Thyroid gland (tissue), 4 donors: Measurements from ENCODE around the gene BMP6. TPM values are rescaled to one million over a fixed set of nuclear protein-coding genes. Genes with fewer than 3 reads are reported as not detected.
A peak's percentile ranks its signal among the peaks of the same experiment; 100 is the strongest.

Source experiments
- DNase-seq, 2 donors: peaks; one replicate each; pipeline ENCODE4 v3.0.0-alpha.2; 2019
- H3K27ac ChIP-seq, 3 donors: fragments of 200-600 bp; sonication (generic); 1 replicate in 2 of 3; 2 replicates in 1 of 3; pipeline ENCODE4 v1.5.1; 2016 to 2019; ENCODE audit warnings: mild to moderate bottlenecking in 1 of 3, moderate library complexity in 1 of 3
- H3K27me3 ChIP-seq: fragments of 200-600 bp; sonication (generic); one replicate; pipeline ENCODE4 v1.5.1; 2019
- H3K36me3 ChIP-seq, 2 donors: fragments of 200-600 bp; sonication (generic); one replicate each; pipeline ENCODE4 v1.5.1; 2016 to 2019
- H3K4me1 ChIP-seq, 2 donors: fragments of 200-600 bp; sonication (generic); one replicate each; pipeline ENCODE4 v1.5.1; 2017 to 2019
- H3K4me3 ChIP-seq, 3 donors: fragments of 200-600 bp; sonication (generic); replicated peaks in 1 of 3; 1 replicate in 2 of 3; 2 replicates in 1 of 3; pipeline ENCODE4 v1.5.1; 2016; ENCODE audit warnings: mild to moderate bottlenecking in 1 of 3
- H3K9me3 ChIP-seq: fragments of 200-600 bp; sonication (generic); one replicate; pipeline ENCODE4 v1.5.1; 2017
- POLR2A ChIP-seq, 2 donors: fragments of 450-650 bp; IDR thresholded peaks; one replicate each; pipeline ENCODE4 v1.6.1; 2017; ENCODE audit warnings: antibody characterized with exemption in 2 of 2, mild to moderate bottlenecking in 2 of 2, moderate library complexity in 1 of 2
- WGBS, 2 donors: methylation state at CpG; one replicate each; pipeline ENCODE4 v1.1.5; 2017; 5-methylcytosine and 5-hydroxymethylcytosine counted together
- intact Hi-C: fragments of 100-400 bp; cut with DNase I; formaldehyde crosslinking; loops from one replicate; pipeline ENCODE4 v1.15.1; 2023
- total RNA-seq, 4 donors: library from RNA; depleted of rRNA; stranded (reverse); fragments of >200 nt; gene quantifications; one replicate each; pipeline ENCODE4 v1.2.3, GENCODE V29; 2016
- TF ChIP-seq, protein P1 (sequence below), 6 experiments: fragments of 200-600 bp in 3 of 6; fragments of 450-650 bp in 3 of 6; sonication (generic) in 3 of 6; IDR thresholded peaks; one replicate each; pipeline ENCODE4 v1.5.1; 2016 to 2019; ENCODE audit warnings: antibody characterized with exemption in 6 of 6, mild to moderate bottlenecking in 2 of 6, inconsistent platforms in 1 of 6, moderate library complexity in 1 of 6

Gene BMP6
- total RNA-seq, 4 donors from 2014 or later: 0.78 to 3.1 (median 1.9) TPM

GRCh38 chr6:7749478-7749877 is 23.6 kb downstream of the BMP6 start:
- TF ChIP-seq POLR2A (IDR thresholded peaks at IDR 0.05): no peak
- TF ChIP-seq, protein P1, sequence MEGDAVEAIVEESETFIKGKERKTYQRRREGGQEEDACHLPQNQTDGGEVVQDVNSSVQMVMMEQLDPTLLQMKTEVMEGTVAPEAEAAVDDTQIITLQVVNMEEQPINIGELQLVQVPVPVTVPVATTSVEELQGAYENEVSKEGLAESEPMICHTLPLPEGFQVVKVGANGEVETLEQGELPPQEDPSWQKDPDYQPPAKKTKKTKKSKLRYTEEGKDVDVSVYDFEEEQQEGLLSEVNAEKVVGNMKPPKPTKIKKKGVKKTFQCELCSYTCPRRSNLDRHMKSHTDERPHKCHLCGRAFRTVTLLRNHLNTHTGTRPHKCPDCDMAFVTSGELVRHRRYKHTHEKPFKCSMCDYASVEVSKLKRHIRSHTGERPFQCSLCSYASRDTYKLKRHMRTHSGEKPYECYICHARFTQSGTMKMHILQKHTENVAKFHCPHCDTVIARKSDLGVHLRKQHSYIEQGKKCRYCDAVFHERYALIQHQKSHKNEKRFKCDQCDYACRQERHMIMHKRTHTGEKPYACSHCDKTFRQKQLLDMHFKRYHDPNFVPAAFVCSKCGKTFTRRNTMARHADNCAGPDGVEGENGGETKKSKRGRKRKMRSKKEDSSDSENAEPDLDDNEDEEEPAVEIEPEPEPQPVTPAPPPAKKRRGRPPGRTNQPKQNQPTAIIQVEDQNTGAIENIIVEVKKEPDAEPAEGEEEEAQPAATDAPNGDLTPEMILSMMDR (IDR thresholded peaks at IDR 0.05): no peak
- H3K4me3 ChIP-seq: no peak overlapping the region
- no peak overlapping the region for H3K27ac ChIP-seq
- no peaks in the 10 kb centered on the region for H3K36me3 ChIP-seq
- H3K27me3 ChIP-seq: no peaks in the 10 kb centered on the region
- DNase-seq: no peak
- WGBS, 2 donors: 92 to 97% methylated on average over 4 of the region's 4 CpGs
- H3K9me3 ChIP-seq: no peaks in the 10 kb centered on the region
- intact Hi-C loops: no loop called here
- H3K4me1 ChIP-seq: no peaks in the 10 kb centered on the region

GRCh38 chr6:7750197-7750596 is 24.3 kb downstream of the BMP6 start:
- TF ChIP-seq, protein P1 (IDR thresholded peaks at IDR 0.05): no peak
- no peak for TF ChIP-seq POLR2A (IDR thresholded peaks at IDR 0.05)
- DNase-seq: no peak
- no peaks in the 10 kb centered on the region for H3K9me3 ChIP-seq
- 90 to 92% methylated on average over 7 of the region's 7 CpGs for WGBS, 2 donors
- no peaks in the 10 kb centered on the region for H3K27me3 ChIP-seq
- H3K4me1 ChIP-seq: no peaks in the 10 kb centered on the region
- no peak overlapping the region for H3K27ac ChIP-seq
- no peaks in the 10 kb centered on the region for H3K36me3 ChIP-seq
- intact Hi-C loops: no loop called here
- no peak overlapping the region for H3K4me3 ChIP-seq

DNA sequence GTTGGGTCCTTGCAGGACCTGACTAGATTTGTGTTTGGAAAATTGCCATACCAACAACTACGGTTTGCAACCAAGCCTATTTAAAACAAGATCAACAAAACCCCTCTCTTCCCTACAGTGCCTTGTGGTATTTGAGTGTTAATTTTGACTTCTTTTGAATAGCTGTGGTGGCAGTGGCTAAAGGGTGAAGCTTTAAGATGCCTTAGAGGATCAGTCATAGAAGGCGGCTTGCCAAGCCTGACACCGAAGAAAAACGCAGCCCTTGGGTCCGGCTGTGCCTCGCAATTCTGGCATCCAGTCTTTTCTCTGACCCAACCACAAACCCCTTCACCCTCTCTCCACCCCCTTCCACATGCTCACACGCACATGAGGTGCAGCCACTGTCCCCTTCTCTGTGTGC is 32.6 kb downstream of the BMP6 start:
- no peak for TF ChIP-seq POLR2A (IDR thresholded peaks at IDR 0.05)
- TF ChIP-seq, protein P1 (IDR thresholded peaks at IDR 0.05): no peak
- peak in 1 of 2 donors; percentile 4 for DNase-seq

GRCh38 chr6:7759320-7759719 is 33.4 kb downstream of the BMP6 start:
- no peak overlapping the region for H3K4me3 ChIP-seq
- no peak overlapping the region for H3K27ac ChIP-seq
- H3K36me3 ChIP-seq: no peaks in the 10 kb centered on the region
- no peaks in the 10 kb centered on the region for H3K27me3 ChIP-seq
- DNase-seq: no peak
- H3K4me1 ChIP-seq: no peaks in the 10 kb centered on the region
- TF ChIP-seq, protein P1 (IDR thresholded peaks at IDR 0.05): no peak
- WGBS, 2 donors: 84 to 92% methylated on average over 3 of the region's 3 CpGs
- intact Hi-C loops: no loop called here
- H3K9me3 ChIP-seq: no peaks in the 10 kb centered on the region

More for the DNA sequence above, 32.6 kb downstream of the BMP6 start:
- Histone ChIP-seq H3K9me3 (no peaks in the 10 kb centered on the region), H3K27ac (no peak overlapping the region), H3K36me3 (no peaks in the 10 kb centered on the region), H3K4me3 (no peak overlapping the region), H3K27me3 (no peaks in the 10 kb centered on the region), H3K4me1 (no peaks in the 10 kb centered on the region)
- intact Hi-C loops: no loop called here
- 41 to 56% methylated on average over 7 of the region's 7 CpGs for WGBS, 2 donors

GRCh38 chr6:7761051-7761450 is 35.2 kb downstream of the BMP6 start:
- TF ChIP-seq POLR2A (IDR thresholded peaks at IDR 0.05): no peak
- TF ChIP-seq, protein P1 (IDR thresholded peaks at IDR 0.05): no peak
- Histone ChIP-seq H3K27me3 (no peaks in the 10 kb centered on the region), H3K4me1 (no peaks in the 10 kb centered on the region), H3K27ac (no peak overlapping the region), H3K36me3 (no peaks in the 10 kb centered on the region), H3K9me3 (no peaks in the 10 kb centered on the region), H3K4me3 (no peak overlapping the region)
- intact Hi-C loops: no loop called here
- 95 to 97% methylated on average over 3 of the region's 3 CpGs for WGBS, 2 donors
- no peak for DNase-seq
